DND-41 (cell line): Measurements from ENCODE around the gene SLC10A3.

Source experiments
- ATAC-seq: fragments of 200-7000 bp; cut with Tn5 transposase; 3 replicates; pipeline ENCODE4 v1.9.1; 2021; ENCODE audit warnings: low read depth; ENCODE audit not compliant: insufficient read depth
- DNase-seq: peaks from one replicate; pipeline ENCODE4 v3.0.0-alpha.2; 2020
- H2AFZ ChIP-seq: 2 replicates; pipeline ENCODE4 v1.6.0; 2012; ENCODE audit warnings: low read depth, low read length
- H3K27ac ChIP-seq: 2 replicates; pipeline ENCODE4 v1.5.1; 2012; ENCODE audit warnings: low read length, inconsistent platforms
- H3K27me3 ChIP-seq: fragments of 200-600 bp; sonication (generic); 2 replicates; pipeline ENCODE4 v1.6.0; 2012; ENCODE audit warnings: low read length, mild to moderate bottlenecking, inconsistent platforms; ENCODE audit not compliant: insufficient read depth, poor library complexity
- H3K36me3 ChIP-seq: 2 replicates; pipeline ENCODE4 v1.5.1; 2012; ENCODE audit warnings: low read length, inconsistent platforms; ENCODE audit not compliant: insufficient read depth
- H3K4me1 ChIP-seq: 2 replicates; pipeline ENCODE4 v1.5.1; 2012; ENCODE audit warnings: mild to moderate bottlenecking, low read length; ENCODE audit not compliant: insufficient read depth
- H3K4me2 ChIP-seq: 2 replicates; pipeline ENCODE4 v1.6.0; 2012; ENCODE audit warnings: mild to moderate bottlenecking, moderate library complexity, low read length, inconsistent platforms; ENCODE audit not compliant: insufficient read depth
- H3K4me3 ChIP-seq, 2 experiments: fragments of 200-600 bp in 1 of 2; shearing (Covaris generic) in 1 of 2; 2 replicates each; pipeline ENCODE4 v1.5.1; 2012 to 2016; ENCODE audit warnings: inconsistent platforms in 2 of 2, low read length in 2 of 2, mild to moderate bottlenecking in 2 of 2, low read depth in 1 of 2, moderate library complexity in 1 of 2
- H3K79me2 ChIP-seq: 2 replicates; pipeline ENCODE4 v1.6.0; 2012; ENCODE audit warnings: low read length, inconsistent platforms; ENCODE audit not compliant: insufficient read depth
- H3K9ac ChIP-seq: 2 replicates; pipeline ENCODE4 v1.6.0; 2012; ENCODE audit warnings: low read depth, mild to moderate bottlenecking, inconsistent platforms, low read length, moderate library complexity
- H3K9me3 ChIP-seq: 2 replicates; pipeline ENCODE4 v1.5.1; 2012; ENCODE audit warnings: low read length, moderate library complexity, mild to moderate bottlenecking, inconsistent platforms; ENCODE audit not compliant: insufficient read depth, severe bottlenecking
- H4K20me1 ChIP-seq: 2 replicates; pipeline ENCODE4 v1.6.0; 2012; ENCODE audit warnings: low read length; ENCODE audit not compliant: insufficient read depth
- EZH2 ChIP-seq: IDR thresholded peaks from 3 replicates; pipeline ENCODE4 v1.6.1; 2012; ENCODE audit warnings: borderline replicate concordance, low read depth, mild to moderate bottlenecking, moderate library complexity, low read length, inconsistent platforms; ENCODE audit not compliant: severe bottlenecking
- TF ChIP-seq, protein P1 (sequence below): IDR thresholded peaks from 2 replicates; pipeline ENCODE4 v1.5.1; 2012; ENCODE audit warnings: borderline replicate concordance, low read length, moderate library complexity, mild to moderate bottlenecking; ENCODE audit not compliant: poor library complexity, severe bottlenecking; ENCODE audit errors: extremely low read depth

Gene SLC10A3

DNA sequence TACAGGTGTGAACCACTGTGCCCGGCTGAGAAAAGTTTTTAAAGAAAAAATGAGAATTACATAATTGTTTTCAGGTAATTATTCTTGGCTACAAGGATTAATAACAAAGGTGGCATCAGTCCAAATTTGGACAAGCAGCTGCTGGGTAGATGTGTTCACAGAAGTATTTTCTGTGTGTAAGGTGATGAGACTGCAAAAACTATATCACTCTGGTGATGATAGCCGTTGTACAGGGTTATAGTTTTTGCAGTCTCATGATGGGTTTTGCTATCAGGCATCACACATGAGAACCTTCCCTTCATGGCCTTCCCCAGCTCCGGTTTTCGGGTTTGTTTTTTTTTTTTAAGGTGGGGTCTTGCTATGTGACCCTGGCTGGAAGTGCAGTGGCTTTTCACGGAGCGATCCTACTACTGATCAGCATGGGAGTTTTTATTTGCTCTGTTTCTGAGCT is 5.1 kb upstream of the SLC10A3 start:
- Histone ChIP-seq H3K4me3 (no peak overlapping the region), H3K4me1 (peaks cover 8% of the 10 kb centered on the region), H3K9ac (no peak overlapping the region), H4K20me1 (no peaks in the 10 kb centered on the region), H3K4me2 (no peak overlapping the region), H3K36me3 (no peaks in the 10 kb centered on the region), H2AFZ (no peak overlapping the region), H3K9me3 (no peaks in the 10 kb centered on the region), H3K27me3 (no peaks in the 10 kb centered on the region), H3K27ac (no peak overlapping the region), H3K79me2 (no peaks in the 10 kb centered on the region)
- TF ChIP-seq, protein P1, sequence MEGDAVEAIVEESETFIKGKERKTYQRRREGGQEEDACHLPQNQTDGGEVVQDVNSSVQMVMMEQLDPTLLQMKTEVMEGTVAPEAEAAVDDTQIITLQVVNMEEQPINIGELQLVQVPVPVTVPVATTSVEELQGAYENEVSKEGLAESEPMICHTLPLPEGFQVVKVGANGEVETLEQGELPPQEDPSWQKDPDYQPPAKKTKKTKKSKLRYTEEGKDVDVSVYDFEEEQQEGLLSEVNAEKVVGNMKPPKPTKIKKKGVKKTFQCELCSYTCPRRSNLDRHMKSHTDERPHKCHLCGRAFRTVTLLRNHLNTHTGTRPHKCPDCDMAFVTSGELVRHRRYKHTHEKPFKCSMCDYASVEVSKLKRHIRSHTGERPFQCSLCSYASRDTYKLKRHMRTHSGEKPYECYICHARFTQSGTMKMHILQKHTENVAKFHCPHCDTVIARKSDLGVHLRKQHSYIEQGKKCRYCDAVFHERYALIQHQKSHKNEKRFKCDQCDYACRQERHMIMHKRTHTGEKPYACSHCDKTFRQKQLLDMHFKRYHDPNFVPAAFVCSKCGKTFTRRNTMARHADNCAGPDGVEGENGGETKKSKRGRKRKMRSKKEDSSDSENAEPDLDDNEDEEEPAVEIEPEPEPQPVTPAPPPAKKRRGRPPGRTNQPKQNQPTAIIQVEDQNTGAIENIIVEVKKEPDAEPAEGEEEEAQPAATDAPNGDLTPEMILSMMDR = no peak
- TF ChIP-seq EZH2 = no peak
- DNase-seq (no peak), ATAC-seq (no peak)

DNA sequence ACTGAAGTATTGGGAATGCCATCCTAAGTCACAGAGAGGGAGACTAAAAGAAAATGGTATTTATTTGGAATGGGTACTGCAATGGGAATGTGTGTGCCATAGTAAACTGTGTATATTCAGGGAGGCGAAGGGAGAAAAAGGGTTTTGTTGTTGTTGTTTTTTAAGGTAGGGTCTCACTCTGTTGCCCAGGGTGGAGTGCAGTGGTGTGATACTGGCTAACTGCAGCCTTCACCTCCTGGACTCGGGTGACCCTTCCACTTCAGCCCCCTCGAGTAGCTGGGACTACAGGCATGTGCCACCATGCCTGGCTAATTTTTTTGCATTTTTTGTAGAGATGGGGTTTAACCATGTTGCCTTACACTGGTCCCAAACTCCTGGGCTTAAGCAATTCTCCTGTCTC is 4.3 kb upstream of the SLC10A3 start:
- Histone ChIP-seq H4K20me1 (no peaks in the 10 kb centered on the region), H3K36me3 (no peaks in the 10 kb centered on the region), H3K79me2 (peaks cover 4% of the 10 kb centered on the region), H3K9me3 (no peaks in the 10 kb centered on the region), H3K4me1 (peaks cover 11% of the 10 kb centered on the region), H3K27ac (no peak overlapping the region), H2AFZ (no peak overlapping the region), H3K4me3 (no peak overlapping the region), H3K27me3 (no peaks in the 10 kb centered on the region), H3K4me2 (no peak overlapping the region), H3K9ac (no peak overlapping the region)
- ATAC-seq (no peak), DNase-seq (no peak)
- no peak for TF ChIP-seq EZH2
- TF ChIP-seq, protein P1 = no peak

DNA sequence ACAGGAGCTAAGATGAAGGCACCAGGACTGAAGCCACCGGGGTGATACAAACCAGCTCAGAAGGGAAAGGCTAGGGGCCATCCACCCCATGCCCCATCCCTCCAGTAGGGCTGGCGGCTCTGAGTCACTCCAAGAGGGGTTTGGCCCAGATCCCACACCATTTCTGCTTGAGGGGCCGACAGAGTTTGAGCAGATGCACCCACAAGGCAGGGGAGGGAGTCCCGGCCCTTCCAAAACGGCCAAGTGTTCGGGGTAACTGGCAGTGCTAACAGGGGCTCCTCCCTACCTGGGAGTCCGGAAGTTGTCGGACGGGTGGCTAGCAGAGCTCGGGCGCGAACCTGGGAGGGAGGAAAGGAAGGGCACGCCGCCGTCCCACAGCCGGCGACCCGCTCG is 412 bp downstream of the SLC10A3 start:
- Histone ChIP-seq H3K4me3 (peak overlapping the region; percentile 47 to 70), H2AFZ (peak overlapping the region; percentile 64), H3K27me3 (no peaks in the 10 kb centered on the region), H4K20me1 (peaks cover 6% of the 10 kb centered on the region), H3K4me2 (peak overlapping the region; percentile 92), H3K4me1 (peaks cover 47% of the 10 kb centered on the region), H3K9ac (peak overlapping the region; percentile 80), H3K36me3 (peaks cover 5% of the 10 kb centered on the region), H3K79me2 (peaks cover 23% of the 10 kb centered on the region), H3K27ac (peak overlapping the region; percentile 79), H3K9me3 (no peaks in the 10 kb centered on the region)
- TF ChIP-seq, protein P1 = no peak
- TF ChIP-seq EZH2 = no peak
- peak; percentile 30 for DNase-seq
- peak; percentile 8 for ATAC-seq

DNA sequence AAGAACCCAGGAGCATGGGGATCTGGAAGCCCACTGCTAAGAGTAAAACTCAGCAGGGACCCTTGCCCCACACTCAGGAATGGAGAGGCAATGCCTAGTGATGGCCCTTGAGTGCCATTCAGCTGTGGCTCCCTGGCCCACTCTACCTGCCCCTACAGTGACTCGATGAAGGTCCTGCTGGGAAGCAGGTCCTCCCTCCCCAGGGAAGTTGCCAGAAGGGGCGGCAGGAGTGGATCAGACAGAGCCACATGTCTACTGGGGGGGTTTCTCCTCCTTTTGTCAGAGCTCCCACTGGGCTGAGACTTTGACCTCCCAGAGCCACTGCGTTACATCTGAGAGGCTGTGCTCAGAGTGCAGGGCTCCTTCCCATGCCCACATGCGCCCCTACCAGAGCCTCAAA is 1.2 kb downstream of the SLC10A3 start:
- peak overlapping the region; percentile 80 for H3K9ac ChIP-seq
- no peak overlapping the region for H3K27ac ChIP-seq
- peaks cover 30% of the 10 kb centered on the region for H3K79me2 ChIP-seq
- no peaks in the 10 kb centered on the region for H3K27me3 ChIP-seq
- H2AFZ ChIP-seq = no peak overlapping the region
- DNase-seq (no peak), ATAC-seq (no peak)
- H3K36me3 ChIP-seq = peaks cover 13% of the 10 kb centered on the region
- H3K4me3 ChIP-seq = peak overlapping the region in 1 of 2 experiments; percentile 70; a peak in 2 of 4 replicates
- H3K9me3 ChIP-seq = no peaks in the 10 kb centered on the region
- H4K20me1 ChIP-seq = peaks cover 14% of the 10 kb centered on the region
- H3K4me2 ChIP-seq = peak overlapping the region; percentile 92
- no peak for TF ChIP-seq EZH2
- peaks cover 55% of the 10 kb centered on the region for H3K4me1 ChIP-seq
